GM23338 (cell line): ENCODE data around the gene HK2.

Experiments used
- CREB1 ChIP-seq: fragments of 250-450 bp; sonication (Bioruptor Pico); IDR thresholded peaks from 2 replicates; pipeline ENCODE4 v1.5.0; 2020; ENCODE audit warnings: low read depth, mild to moderate bottlenecking, moderate library complexity
- EZH2 ChIP-seq: fragments of 200-600 bp; sonication (generic); IDR thresholded peaks from one replicate; pipeline ENCODE4 v1.8.0; 2017; ENCODE audit warnings: antibody characterized with exemption, mild to moderate bottlenecking, low read depth; ENCODE audit not compliant: unreplicated experiment
- EZH2phosphoT487 ChIP-seq: fragments of 200-600 bp; sonication (generic); IDR thresholded peaks from one replicate; pipeline ENCODE4 v1.8.1; 2018; ENCODE audit warnings: antibody characterized with exemption; ENCODE audit not compliant: unreplicated experiment
- JUNB ChIP-seq: IDR thresholded peaks from one replicate; pipeline ENCODE4 v1.6.1; 2016; ENCODE audit warnings: antibody characterized with exemption; ENCODE audit not compliant: unreplicated experiment
- NANOG ChIP-seq: IDR thresholded peaks from 2 replicates; pipeline ENCODE4 v1.6.1; 2016; ENCODE audit warnings: antibody characterized with exemption, borderline replicate concordance
- POLR2AphosphoS5 ChIP-seq: IDR thresholded peaks from 2 replicates; pipeline ENCODE4 v1.6.1; 2016; ENCODE audit warnings: antibody characterized with exemption, low read depth
- STAT1 ChIP-seq: IDR thresholded peaks from one replicate; pipeline ENCODE4 v1.6.1; 2016; ENCODE audit warnings: antibody characterized with exemption; ENCODE audit not compliant: unreplicated experiment
- ZNF114 ChIP-seq: fragments of 250-450 bp; sonication (Bioruptor Pico); IDR thresholded peaks from 2 replicates; pipeline ENCODE4 v1.5.0; 2020; ENCODE audit warnings: mild to moderate bottlenecking, moderate library complexity
- ZNF331 ChIP-seq: fragments of 250-450 bp; sonication (Bioruptor Pico); IDR thresholded peaks from 2 replicates; pipeline ENCODE4 v1.5.0; 2020; ENCODE audit warnings: low read depth, mild to moderate bottlenecking, moderate library complexity
- TF ChIP-seq, protein P1 (sequence below): IDR thresholded peaks from one replicate; pipeline ENCODE4 v1.6.1; 2018; ENCODE audit warnings: antibody characterized with exemption; ENCODE audit not compliant: unreplicated experiment
- TF ChIP-seq, protein P2 (sequence below), 2 experiments: fragments of 200-600 bp in 1 of 2; sonication (generic) in 1 of 2; conservative IDR thresholded peaks; 2 replicates each; pipeline versions ENCODE4 v1.5.1 to v1.6.1; 2016 to 2017; ENCODE audit warnings: antibody characterized with exemption in 2 of 2, low read depth in 2 of 2, mild to moderate bottlenecking in 2 of 2, moderate library complexity in 1 of 2
- TF ChIP-seq, protein P3 (sequence below): IDR thresholded peaks from 2 replicates; pipeline ENCODE4 v1.6.1; 2016; ENCODE audit warnings: antibody characterized with exemption
- TF ChIP-seq, protein P4 (sequence below): fragments of 250-450 bp; sonication (Bioruptor Pico); IDR thresholded peaks from 2 replicates; pipeline ENCODE4 v1.5.0; 2020; ENCODE audit warnings: mild to moderate bottlenecking, moderate library complexity

DNA sequence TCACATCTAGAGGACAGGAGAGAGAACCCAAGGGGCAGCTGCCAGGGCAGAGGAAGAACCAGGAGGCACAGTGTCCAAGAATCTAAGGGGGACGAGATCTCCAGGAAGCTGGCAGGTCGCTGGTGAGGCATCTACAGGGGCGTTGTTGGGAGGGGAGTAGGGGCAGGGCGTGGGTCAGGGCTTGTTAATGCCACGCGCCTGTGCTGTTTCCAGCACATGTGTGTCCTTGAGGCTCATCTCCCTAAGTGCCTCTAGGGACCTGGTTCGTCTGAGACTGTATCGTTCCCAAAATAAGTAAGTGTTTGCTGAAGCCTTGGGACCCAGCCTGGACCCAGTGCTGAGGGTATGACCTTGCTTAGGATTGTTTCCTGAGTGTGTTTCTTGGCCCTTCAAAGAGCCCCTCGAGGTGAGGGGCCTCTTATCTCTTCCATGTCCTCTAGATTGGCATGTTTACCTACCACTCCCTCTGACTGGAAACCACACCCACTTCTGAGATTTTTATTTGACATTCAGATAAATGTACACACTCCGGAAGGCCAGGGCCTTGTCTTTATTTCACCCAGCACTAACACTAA is 22.2 kb downstream of the HK2 start:
- TF ChIP-seq POLR2AphosphoS5 (no peak), EZH2 (no peak), CREB1 (no peak), ZNF114 (no peak), EZH2phosphoT487 (no peak), JUNB (no peak), NANOG (no peak), STAT1 (no peak), ZNF331 (CRISPR knock-in tag) (no peak)
- TF ChIP-seq, protein P1, sequence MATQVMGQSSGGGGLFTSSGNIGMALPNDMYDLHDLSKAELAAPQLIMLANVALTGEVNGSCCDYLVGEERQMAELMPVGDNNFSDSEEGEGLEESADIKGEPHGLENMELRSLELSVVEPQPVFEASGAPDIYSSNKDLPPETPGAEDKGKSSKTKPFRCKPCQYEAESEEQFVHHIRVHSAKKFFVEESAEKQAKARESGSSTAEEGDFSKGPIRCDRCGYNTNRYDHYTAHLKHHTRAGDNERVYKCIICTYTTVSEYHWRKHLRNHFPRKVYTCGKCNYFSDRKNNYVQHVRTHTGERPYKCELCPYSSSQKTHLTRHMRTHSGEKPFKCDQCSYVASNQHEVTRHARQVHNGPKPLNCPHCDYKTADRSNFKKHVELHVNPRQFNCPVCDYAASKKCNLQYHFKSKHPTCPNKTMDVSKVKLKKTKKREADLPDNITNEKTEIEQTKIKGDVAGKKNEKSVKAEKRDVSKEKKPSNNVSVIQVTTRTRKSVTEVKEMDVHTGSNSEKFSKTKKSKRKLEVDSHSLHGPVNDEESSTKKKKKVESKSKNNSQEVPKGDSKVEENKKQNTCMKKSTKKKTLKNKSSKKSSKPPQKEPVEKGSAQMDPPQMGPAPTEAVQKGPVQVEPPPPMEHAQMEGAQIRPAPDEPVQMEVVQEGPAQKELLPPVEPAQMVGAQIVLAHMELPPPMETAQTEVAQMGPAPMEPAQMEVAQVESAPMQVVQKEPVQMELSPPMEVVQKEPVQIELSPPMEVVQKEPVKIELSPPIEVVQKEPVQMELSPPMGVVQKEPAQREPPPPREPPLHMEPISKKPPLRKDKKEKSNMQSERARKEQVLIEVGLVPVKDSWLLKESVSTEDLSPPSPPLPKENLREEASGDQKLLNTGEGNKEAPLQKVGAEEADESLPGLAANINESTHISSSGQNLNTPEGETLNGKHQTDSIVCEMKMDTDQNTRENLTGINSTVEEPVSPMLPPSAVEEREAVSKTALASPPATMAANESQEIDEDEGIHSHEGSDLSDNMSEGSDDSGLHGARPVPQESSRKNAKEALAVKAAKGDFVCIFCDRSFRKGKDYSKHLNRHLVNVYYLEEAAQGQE: no peak
- TF ChIP-seq, protein P2, sequence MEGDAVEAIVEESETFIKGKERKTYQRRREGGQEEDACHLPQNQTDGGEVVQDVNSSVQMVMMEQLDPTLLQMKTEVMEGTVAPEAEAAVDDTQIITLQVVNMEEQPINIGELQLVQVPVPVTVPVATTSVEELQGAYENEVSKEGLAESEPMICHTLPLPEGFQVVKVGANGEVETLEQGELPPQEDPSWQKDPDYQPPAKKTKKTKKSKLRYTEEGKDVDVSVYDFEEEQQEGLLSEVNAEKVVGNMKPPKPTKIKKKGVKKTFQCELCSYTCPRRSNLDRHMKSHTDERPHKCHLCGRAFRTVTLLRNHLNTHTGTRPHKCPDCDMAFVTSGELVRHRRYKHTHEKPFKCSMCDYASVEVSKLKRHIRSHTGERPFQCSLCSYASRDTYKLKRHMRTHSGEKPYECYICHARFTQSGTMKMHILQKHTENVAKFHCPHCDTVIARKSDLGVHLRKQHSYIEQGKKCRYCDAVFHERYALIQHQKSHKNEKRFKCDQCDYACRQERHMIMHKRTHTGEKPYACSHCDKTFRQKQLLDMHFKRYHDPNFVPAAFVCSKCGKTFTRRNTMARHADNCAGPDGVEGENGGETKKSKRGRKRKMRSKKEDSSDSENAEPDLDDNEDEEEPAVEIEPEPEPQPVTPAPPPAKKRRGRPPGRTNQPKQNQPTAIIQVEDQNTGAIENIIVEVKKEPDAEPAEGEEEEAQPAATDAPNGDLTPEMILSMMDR (conservative IDR thresholded peaks at IDR 0.05; ENCODE audit: low read depth in 2 of 2): no peak
- TF ChIP-seq, protein P3, sequence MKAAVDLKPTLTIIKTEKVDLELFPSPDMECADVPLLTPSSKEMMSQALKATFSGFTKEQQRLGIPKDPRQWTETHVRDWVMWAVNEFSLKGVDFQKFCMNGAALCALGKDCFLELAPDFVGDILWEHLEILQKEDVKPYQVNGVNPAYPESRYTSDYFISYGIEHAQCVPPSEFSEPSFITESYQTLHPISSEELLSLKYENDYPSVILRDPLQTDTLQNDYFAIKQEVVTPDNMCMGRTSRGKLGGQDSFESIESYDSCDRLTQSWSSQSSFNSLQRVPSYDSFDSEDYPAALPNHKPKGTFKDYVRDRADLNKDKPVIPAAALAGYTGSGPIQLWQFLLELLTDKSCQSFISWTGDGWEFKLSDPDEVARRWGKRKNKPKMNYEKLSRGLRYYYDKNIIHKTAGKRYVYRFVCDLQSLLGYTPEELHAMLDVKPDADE: no peak
- TF ChIP-seq, protein P4, sequence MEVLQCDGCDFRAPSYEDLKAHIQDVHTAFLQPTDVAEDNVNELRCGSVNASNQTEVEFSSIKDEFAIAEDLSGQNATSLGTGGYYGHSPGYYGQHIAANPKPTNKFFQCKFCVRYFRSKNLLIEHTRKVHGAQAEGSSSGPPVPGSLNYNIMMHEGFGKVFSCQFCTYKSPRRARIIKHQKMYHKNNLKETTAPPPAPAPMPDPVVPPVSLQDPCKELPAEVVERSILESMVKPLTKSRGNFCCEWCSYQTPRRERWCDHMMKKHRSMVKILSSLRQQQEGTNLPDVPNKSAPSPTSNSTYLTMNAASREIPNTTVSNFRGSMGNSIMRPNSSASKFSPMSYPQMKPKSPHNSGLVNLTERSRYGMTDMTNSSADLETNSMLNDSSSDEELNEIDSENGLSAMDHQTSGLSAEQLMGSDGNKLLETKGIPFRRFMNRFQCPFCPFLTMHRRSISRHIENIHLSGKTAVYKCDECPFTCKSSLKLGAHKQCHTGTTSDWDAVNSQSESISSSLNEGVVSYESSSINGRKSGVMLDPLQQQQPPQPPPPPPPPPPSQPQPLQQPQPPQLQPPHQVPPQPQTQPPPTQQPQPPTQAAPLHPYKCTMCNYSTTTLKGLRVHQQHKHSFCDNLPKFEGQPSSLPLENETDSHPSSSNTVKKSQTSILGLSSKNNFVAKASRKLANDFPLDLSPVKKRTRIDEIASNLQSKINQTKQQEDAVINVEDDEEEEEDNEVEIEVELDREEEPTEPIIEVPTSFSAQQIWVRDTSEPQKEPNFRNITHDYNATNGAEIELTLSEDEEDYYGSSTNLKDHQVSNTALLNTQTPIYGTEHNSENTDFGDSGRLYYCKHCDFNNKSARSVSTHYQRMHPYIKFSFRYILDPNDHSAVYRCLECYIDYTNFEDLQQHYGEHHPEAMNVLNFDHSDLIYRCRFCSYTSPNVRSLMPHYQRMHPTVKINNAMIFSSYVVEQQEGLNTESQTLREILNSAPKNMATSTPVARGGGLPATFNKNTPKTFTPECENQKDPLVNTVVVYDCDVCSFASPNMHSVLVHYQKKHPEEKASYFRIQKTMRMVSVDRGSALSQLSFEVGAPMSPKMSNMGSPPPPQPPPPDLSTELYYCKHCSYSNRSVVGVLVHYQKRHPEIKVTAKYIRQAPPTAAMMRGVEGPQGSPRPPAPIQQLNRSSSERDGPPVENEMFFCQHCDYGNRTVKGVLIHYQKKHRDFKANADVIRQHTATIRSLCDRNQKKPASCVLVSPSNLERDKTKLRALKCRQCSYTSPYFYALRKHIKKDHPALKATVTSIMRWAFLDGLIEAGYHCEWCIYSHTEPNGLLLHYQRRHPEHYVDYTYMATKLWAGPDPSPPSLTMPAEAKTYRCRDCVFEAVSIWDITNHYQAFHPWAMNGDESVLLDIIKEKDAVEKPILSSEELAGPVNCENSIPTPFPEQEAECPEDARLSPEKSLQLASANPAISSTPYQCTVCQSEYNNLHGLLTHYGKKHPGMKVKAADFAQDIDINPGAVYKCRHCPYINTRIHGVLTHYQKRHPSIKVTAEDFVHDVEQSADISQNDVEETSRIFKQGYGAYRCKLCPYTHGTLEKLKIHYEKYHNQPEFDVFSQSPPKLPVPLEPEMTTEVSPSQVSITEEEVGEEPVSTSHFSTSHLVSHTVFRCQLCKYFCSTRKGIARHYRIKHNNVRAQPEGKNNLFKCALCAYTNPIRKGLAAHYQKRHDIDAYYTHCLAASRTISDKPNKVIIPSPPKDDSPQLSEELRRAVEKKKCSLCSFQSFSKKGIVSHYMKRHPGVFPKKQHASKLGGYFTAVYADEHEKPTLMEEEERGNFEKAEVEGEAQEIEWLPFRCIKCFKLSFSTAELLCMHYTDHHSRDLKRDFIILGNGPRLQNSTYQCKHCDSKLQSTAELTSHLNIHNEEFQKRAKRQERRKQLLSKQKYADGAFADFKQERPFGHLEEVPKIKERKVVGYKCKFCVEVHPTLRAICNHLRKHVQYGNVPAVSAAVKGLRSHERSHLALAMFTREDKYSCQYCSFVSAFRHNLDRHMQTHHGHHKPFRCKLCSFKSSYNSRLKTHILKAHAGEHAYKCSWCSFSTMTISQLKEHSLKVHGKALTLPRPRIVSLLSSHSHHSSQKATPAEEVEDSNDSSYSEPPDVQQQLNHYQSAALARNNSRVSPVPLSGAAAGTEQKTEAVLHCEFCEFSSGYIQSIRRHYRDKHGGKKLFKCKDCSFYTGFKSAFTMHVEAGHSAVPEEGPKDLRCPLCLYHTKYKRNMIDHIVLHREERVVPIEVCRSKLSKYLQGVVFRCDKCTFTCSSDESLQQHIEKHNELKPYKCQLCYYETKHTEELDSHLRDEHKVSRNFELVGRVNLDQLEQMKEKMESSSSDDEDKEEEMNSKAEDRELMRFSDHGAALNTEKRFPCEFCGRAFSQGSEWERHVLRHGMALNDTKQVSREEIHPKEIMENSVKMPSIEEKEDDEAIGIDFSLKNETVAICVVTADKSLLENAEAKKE (CRISPR knock-in tag): no peak
